Measurements from ENCODE around the gene ALOX15B.
"Not testable (repeated sequence)": the region's sequence is repeated elsewhere in the genome, so short reads cannot be mapped to it uniquely, and the experiment has no call there.

The ALOX15B gene

DNA sequence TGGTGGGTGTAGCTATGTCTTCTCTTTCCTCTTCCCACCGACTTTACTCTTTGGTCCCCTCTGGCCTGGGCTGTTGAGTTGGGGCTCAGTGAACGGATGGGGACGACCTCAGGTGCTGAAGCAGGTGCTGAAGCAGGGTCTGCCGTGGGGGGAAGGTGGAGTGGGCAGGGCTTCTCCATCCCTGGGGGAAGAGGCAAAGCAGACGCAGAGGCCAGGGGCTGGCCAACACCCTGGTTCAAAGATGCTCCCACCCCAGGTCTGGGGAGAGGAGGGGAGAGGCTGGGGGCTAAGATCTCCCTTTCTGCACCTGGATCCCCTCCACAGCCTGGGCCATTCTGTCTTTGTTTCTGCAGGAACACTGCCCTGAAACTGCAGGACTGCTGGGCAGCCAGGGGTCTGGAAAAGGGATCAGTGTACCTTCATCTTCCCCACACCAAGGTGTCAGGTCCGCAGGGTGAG, 25.7 kb downstream of the ALOX15B start:
- no peak for DNase-seq

DNA sequence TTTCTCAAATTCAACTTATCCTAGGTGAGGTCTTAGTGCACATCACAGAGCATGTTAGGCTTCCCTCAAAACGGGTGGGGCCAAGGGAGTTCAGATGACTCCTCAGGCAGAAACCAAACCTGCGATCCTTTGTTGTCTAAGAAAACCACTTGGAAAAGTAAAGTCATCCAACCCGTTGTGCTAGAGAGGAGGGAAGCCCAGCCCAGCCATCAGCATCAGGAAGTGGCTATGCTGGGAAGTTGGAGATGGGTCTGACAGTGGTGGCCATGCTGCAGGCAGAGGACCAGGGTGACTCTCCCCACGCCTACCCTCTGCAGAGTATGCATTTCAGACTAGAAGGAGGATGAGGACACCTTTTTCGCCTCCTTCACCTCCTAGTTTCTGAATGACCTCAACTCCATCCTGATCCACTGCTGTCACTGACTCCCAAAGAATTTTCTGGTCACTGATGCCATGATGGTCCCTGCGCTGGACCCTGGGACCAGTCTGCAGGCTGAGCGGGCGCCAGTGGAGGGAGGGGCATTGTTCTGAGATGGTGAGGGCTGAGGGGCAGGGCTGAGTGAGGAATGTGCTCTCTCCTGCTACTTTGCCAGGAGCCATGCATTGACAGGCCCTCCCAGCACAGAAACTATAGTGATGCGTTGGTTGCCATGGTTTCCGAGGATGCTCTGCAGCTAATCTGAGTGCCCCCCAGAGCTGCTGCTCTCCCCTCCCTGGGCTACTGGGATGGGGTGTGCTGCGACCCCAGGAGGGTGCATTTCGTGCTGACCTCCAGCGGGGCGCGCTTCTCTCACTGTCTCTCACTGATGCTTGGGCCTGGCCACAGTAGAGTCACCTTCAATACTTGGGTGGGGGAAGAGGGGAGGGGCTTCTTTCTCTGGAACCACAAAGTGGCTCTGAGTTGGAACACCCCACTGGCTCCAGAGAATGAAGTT, 28.2 kb downstream of the ALOX15B start:
- no peak for DNase-seq

DNA sequence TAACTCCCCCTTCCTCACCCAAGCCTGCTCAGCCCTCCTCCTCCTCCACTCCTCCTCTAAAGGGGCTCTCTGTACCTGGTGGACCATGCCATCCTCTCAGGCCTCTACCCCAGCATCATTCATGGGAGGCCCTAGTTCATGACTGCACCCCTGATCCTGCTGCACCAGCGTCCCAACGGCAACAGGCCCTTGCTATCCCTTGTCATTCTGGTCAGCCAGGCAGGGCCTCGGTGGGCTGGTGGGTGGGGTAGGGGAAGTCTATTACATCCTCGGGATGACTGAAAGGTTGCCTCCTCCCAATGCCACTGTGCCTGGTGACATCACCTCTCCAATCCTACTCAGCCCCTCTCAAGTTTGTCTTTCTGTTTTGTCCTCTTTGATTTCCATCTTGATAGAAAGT, 28.9 kb downstream of the ALOX15B start:
- no peak for DNase-seq

DNA sequence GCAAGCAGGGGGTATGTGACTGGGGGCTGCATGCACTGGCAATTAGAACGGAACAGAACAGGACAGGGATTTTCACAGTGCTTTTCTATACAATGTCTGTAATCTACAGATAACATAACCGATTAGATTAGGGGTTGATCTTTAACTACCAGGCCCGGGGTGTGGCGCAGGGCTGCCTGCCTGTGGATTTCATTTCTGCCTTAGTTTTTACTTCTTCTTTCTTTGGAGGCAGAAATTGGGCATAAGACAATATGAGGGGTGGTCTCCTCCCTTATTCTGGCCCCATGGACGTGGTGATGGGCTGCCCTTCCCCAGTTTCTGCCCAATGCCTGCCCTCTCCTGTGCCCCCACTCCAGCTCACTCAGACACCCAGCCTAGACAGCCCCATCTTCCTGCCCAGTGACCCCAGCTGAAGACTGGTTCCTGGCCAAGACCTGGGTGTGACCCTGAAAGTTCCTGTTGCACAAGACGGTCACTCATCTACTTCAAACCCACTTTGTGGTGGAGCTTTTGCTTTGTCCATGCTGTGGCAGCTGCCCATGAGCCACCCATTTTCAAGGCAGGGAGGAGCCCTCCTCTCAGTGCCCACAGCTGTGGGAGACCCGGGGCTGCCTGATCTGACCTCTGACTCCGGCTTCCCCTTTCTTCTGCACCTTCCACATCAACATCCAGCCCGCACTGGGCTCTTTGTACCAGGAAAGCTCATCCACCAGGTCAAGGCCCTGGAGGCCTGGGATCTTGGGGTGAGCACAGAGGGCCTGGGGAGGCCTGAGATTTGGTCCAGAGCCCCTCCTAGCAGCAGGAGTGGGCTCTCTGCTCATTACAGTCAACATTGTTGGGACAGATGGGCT, 30.1 kb downstream of the ALOX15B start:
- DNase-seq: no peak

DNA sequence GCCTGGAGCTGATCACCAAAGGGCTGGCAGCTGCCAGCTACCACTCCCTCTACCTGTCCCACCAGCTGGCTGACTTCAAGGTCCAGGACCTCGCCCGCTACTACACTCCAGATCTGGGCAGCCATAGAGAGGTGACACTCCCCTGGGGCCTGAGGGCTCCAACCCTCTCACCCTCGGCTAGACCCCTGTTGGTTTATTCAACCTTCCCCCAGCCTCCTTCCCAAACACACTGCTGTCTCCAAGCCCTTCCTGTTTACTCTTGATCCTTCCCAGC, 30.7 kb downstream of the ALOX15B start:
- no peak for DNase-seq

DNA sequence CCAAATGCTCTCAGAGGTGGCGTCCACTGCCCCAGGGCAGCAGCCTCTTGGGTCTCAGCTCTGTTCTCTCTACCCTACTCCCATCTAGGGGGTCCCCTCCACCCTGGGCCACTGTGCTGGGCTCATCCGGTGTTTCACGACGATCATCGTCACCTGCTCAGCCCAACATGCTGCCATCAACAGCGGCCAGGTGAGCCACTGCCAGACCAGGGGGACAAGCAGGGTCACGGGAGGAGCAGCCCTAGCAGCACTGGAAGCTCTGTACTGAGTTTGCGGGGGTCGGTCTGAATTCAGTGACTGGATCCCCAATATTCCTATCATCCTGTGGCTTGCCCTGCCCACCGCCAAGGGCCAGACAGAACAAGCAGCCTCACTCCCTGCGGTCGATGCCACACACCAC, 32.6 kb downstream of the ALOX15B start:
- no peak for DNase-seq

DNA sequence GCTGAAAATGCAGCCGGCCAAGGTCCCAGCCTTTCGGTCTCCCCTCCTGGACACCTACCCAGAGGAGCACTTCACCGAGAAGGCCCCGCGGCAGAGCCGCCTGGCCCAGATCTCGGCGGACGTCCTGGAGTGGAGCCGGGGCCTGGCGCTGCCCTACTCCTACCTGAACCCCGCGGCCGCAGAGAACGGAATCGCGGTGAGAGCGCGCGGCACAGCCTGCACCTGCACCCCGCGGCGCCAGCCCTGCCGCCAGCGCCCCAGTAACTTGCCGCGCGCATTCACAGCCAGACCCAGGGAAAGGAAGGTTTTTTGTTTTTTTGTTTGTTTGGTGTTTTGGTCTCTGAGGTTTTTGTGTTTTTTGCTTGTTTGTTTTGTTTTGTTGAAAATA, 33.5 kb downstream of the ALOX15B start:
- no peak for DNase-seq

DNA sequence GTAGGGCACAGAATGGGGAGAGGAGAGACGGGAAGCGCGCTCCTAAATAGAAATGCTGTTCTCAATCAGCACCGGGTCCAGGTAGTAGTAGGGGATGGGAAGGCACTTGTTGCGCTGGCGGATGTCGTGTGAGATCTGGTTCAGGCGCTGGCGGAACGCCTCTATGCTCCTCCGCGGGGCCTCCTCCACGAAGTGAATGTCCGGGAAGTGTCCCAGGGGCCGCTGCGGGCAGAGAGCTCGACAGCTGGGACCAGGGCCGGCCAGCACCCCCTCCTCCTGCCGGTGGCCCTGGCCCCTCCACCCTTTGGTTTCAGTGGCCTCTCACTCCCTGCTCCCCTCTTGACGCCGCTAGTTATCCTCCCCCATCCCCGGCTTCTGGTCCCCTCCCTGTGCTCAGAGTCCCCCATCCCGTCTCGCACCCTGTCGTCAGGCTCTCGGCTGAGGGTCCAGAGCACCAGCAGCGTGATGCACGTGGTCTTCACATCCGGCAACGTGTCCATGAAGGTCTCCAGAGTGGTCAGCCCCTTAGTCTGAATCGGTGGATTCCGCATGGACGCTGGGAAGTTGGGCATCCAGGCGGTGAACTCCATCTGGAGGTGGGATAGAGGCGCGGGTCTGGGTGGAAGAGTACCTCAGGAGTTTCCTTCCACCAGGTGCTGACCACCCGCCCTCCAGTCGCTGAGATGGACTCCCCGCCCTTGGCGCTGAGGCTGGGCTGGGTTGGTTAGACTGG, 34.0 kb downstream of the ALOX15B start:
- DNase-seq: no peak

DNA sequence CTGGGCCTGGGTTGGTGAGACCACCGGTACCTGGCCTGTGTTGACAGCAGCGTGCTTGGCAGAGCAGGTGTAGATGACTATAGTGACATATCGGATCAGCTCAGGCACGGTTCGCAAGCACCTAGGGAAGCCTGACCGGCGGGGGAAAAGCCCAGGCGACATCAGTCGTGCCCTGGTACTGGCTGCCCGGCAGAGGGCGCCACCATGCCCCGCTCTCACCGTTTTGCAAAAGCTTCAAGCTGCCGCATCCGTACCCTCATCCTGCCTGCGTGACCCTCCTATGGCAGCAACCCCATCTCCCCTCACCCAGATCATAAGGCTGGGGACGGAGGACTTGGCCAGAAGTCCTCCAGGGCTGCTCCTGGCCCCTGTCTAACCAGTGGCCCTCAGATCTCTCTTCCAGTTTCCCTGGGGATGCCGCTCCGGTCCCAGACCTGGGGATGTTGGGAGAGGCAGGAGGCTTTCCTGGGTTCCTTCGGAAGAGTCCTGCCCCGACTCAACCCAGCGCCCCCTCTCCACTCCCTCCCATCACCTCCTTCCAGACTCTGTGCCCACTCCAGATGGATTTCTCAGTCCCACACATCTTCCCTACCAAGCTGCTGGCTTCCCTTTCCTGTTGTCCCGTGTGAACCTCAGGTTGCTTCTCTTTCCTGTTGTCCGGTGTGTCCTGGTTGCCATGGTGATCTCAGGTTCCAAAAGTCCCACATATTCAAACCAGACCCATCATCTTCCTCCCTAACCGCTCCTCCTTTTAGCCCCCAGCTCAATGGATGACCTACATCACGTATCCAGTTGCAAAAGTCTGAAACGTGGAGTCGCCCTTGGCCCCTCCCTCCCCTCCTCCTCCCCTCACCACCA, 35.0 kb downstream of the ALOX15B start:
- no peak for DNase-seq

DNA sequence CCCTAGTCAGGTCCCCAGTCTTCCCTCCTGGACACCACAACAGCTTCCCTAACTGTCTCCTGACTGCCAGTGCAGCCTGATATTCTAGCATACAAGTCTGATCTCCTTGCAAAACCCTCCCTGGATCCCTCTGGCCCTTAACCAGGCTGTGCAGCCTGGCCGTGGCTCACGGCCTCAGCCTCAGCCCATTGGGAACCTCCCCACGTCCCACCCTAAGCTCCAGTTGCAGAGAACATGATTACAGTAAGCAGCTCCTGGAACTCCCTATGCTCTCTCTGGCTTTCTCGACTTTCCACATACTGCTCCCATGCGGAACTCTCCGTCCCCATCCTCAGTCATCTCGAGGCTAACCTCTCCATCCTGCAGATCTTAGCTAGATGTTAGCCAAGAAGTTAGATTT, 35.7 kb downstream of the ALOX15B start:
- no peak for DNase-seq

DNA sequence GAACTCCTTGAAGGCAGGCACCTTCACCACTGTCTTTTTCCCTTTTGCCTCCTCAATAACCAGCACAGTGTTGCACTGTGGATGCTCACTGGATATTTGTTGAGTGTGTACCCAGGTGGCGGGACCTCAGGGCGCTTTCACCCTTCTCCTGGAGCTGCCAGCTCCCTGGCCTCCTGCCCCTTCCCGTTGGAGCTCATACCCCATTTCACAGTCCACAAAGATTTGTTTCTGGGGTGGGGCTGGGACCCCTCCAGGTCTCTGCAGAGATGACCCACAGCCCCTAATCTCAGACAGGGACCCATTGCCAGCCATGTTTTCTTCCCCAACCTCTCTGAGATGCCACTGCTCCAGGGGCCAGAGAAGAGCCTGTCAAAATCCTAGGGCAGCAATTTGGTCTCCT, 36.2 kb downstream of the ALOX15B start:
- DNase-seq: no peak

DNA sequence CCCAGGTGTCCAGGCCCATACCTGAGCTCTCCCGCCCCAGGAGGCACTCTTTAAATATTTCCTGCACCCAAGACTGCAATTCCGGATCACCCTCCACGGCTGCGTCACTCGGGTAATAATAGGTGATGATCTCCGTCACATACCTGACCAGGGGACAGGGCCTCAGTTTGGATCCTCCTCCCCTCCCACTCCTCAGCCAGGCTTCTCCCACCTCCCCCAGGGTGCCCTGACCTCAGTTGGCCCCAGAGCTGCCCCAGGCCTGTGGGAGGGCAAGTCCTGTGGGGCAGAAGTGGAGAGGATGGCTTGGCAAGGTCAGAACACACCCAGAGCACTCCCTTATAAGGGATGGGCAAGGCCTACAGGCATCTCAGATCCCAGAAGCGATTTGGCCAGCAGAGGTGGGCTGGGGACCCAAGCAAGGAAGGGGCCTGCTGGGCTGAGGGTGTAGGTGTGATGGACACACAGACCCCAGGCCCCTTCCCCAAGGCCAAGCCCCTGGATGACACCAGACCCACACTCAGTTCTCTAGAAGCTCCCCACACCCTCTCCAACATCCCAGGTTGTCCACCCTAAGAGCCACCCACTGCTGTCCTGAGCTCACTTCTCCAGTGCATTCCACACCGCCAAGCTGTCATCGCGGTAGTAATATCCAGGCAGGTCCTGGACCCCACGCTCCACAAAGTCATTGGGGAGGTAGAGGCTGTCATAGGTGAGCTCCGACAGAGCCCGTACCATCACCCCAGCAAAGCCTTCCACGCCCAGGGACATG, 36.9 kb downstream of the ALOX15B start:
- DNase-seq: no peak

DNA sequence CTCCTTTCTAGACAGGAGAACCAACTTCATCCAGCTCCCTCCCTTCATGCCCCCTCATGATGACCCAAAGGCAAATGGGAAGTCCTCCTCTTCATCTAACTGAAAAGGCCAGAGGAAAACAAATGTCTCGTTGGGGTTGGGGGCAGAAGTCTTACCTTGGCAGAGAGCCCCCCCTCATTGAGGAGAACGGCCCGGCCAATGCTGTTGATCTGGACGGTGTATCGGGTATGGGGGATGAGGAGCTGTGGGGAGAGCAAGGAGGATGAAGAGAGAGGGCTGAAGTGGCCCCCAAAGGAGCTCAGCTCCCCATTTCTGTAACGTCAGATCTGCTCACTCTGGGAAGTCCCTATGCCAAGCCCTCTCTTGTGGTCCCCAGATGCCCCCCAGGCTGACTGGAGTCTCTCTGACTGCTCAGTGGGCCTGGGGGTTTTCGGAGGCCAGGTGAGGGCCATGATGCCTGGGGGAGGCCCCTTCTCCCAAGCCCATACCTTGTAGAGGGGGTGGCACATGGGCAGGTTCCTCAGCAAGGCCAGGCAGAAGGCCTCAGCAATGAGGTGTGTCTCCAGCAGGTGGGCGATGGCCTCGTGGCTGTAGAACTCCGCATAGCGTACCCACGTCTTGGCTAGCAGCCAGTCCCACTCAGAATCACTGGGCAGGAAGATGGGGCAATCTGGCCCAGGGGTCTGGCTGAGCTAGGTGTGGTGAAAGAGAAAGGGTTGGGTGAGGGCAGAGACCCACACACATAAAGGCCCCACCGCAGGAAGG, 37.8 kb downstream of the ALOX15B start:
- DNase-seq: no peak

DNA sequence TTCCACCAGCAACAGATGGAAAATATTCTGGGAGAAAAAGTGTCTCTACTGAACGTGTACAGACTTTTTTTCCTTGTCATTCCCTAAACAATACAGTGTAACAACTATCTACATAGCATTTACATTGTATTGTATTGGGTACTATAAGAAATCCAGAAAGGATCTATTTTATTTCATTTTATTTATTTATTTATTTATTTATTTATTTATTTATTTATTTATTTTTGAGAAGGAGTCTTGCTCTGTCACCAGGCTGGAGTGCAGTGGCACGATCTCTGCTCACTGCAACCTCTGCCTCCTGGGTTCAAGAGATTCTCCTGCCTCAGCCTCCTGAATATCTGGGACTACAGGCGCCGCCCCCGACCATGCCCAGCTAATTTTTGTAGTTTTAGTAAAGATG, 39.1 kb downstream of the ALOX15B start:
- not testable (repeated sequence) for DNase-seq

DNA sequence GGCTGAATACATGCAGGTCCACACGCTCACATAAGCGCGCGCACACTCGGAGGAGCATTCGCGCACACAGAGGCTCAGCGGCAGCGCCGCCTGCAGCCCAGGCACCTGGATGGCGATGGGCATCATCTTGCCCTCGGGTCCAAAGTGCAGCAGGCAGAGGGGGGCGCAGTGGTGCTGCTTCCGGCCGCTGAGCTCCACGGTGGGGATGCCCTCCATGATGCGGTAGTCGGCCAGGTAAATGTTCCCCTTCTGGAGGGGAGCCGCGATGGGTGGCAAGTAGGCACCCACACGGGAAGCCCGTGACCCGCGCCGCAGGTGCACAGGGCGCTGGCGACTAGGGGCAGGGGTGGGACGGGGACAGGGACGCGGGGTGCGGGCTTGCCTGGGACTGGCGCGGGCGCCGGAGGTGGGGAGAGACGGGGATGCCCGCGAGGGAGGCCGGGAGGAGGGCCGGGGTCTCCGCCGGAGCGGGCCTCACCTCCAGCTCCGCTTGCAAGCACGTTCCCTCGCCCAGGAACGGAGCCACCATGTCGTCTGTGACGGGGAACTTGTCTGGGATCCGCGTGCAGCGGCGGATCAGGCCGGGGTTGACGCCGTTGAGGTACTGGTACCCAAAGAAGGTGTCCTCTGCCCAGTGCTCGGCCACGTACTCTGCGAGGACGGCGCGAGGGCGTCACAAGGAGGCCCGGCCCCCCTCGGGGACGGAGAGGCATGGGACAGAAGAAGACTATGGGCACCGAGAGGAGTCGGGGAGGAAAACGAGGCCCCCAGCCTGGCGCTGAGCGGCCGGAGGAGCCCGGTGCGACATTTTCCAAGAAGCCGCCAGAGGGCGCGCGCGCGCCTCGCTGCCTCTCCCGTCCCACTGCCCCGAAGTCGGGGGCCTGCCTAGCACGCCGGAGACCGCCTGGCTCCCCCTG, 40.7 kb downstream of the ALOX15B start:
- no peak for DNase-seq

DNA sequence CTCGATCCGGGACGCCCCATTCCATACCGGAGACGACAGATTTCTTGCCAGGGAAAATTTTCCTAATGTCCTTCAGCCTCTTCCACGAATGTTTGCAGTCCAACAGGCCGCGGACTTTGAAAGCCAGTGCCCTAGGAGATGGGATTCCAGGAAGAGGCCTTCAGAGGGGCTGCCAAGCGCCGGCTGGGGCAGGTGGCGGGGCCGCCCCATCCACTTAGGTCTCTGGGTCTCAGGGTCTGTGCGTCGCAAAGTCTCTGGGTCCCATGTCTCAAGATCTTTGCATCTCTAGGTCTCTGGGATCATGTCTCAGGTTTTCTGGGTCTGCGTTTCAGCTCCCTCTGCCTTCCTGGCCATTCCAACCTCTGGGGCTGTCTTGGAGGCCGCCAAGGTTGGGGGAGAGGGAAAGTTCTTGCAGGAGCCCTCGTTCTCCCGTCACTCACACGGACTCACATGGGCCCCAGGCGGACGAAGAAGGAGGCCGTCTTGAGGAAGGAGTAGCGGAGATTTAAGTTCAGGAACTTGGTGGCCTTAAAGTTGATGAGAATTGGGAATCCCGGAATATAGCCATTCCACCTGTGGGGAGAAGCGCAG, 41.4 kb downstream of the ALOX15B start:
- DNase-seq: no peak

DNA sequence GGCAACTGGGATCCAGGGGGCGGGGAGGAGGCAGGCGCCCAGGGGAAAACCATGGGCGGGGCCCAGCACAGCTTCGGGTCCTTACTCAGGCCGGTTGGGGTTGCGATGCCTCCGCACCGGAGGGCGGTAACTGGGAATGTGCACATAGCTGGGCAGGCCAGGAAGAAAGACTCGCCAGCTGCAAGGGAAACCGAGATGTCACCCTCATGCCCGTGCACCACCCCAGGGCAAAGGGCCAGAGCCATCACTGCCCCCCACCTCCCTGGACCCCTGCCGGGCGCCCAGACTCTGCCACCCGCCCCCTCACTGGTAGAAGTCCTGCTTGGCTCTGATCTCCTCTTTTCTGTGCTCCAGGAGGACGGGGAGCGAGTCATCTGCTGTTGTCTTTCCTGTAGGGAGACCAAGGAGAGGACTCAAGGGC, 42.0 kb downstream of the ALOX15B start:
- DNase-seq: no peak

DNA sequence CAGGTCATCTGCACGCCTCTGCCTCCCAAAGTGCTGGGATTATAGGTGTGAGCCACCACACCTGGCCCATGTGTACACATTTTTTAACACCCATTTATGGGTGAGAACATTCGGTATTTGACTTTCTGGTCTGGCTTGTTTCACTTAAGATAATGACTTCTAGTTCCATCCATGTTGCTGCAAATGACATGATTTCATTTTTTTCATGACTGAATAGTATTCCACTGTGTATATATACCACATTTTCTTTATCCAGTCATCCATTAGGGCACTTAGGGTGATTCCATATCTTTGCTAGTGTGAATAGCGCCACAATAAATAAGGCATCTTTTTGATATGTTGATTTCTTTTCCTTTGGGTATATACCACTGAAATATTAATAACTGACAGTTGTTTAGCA, 43.0 kb downstream of the ALOX15B start:
- DNase-seq: no peak

DNA sequence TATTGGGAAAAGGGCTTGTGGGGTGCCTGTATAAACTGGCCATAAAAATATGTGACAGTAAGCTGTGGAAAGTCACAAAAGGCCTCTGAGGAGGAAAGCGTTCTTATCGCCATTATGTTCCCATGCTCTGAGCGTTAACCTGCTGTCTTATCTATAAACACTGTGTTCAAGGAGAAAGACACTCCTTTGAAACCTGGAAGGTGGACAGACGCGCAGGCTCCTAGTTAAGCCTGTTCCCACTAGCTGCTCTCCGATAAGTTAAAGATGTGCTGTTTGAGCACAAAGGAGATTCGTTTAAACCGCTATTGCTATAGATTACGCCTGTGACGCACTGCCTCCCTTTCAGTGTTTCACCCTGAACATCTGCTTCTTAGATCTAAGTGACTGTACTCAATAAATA, 43.4 kb downstream of the ALOX15B start:
- DNase-seq: no peak
